HG03432 (cell line): ENCODE measurements around the gene SPRY4.
"Not testable (repeated sequence)": the region's sequence is repeated elsewhere in the genome, so short reads cannot be mapped to it uniquely, and the experiment has no call there.

Experiments used
- ATAC-seq: cut with Tn5 transposase; IDR thresholded peaks from one replicate; pipeline ENCODE4 v1.9.1; 2021; ENCODE audit warnings: mild to moderate bottlenecking, moderate library complexity; ENCODE audit not compliant: unreplicated experiment

The SPRY4 gene

GRCh38 chr5:142264084-142264483 is 60.7 kb downstream of the SPRY4 start:
- not testable (repeated sequence) for ATAC-seq

DNA sequence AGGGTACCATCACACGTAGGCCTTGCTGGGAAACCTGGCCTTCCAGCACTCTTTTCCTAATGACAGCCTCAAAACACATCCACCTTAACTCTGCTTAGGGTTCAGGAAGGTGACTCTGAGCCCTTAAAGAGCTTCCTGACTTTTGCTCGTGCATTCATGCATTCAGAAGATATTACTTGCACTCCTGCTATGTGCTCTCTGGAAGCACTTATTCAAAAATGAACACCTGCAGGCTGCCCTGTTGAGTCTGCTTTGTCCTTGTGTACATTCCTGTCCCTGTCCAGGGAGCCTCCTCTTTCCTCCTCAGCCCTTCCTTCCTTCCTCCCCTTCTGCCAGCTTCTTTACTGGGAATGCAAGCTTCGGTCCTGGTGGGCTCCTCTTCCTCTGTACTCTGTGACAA is 61.5 kb downstream of the SPRY4 start:
- no peak for ATAC-seq

GRCh38 chr5:142262683-142263082 is 62.1 kb downstream of the SPRY4 start:
- no peak for ATAC-seq
